WTC11 (cell line): Measurements from ENCODE around the gene ASPN. TPM values are rescaled to one million over a fixed set of nuclear protein-coding genes. Genes with fewer than 3 reads are reported as not detected.

ENCODE experiments used
- ATAC-seq: fragments of 200-7000 bp; cut with Tn5 transposase; 2 replicates; pipeline ENCODE4 v1.10.0; 2021; ENCODE audit warnings: mild to moderate bottlenecking, moderate library complexity
- CTCF ChIA-PET: fragments of 300-600 bp; sonication (Branson Sonifier 250); formaldehyde crosslinking; loops from one replicate; lab custom pipeline; 2021; ENCODE audit warnings: antibody characterized with exemption; lab: Charles Lee
- POLR2A ChIA-PET: fragments of 350-600 bp; sonication (Branson Sonifier 250); formaldehyde crosslinking; loops from one replicate; lab custom pipeline; 2021; ENCODE audit warnings: antibody characterized with exemption; lab: Charles Lee
- DNase-seq: peaks from one replicate; pipeline ENCODE4 v3.0.0; 2021; ENCODE audit warnings: low spot score
- H3K27ac Mint-ChIP-seq: 2 replicates; pipeline ENCODE4 v1.8.0; 2021; ENCODE audit warnings: mixed read lengths
- H3K27me3 Mint-ChIP-seq: 2 replicates; pipeline ENCODE4 v1.8.0; 2021; ENCODE audit warnings: low read depth, mild to moderate bottlenecking, moderate library complexity, mixed read lengths
- H3K36me3 Mint-ChIP-seq: 2 replicates; pipeline ENCODE4 v1.8.0; 2021; ENCODE audit warnings: mixed read lengths
- H3K4me1 Mint-ChIP-seq: 2 replicates; pipeline ENCODE4 v1.8.0; 2022; ENCODE audit warnings: mixed read lengths
- H3K4me3 Mint-ChIP-seq: 2 replicates; pipeline ENCODE4 v1.8.0; 2021; ENCODE audit warnings: mild to moderate bottlenecking, moderate library complexity, mixed read lengths
- H3K9me3 Mint-ChIP-seq: 2 replicates; pipeline ENCODE4 v1.8.0; 2021; ENCODE audit warnings: mixed read lengths
- ATF1 ChIP-seq: sonication (generic); formaldehyde crosslinking; IDR thresholded peaks from 2 replicates; pipeline ENCODE4 v1.8.1; 2023; ENCODE audit warnings: mild to moderate bottlenecking, moderate library complexity, missing genetic modification reagents
- CREB1 ChIP-seq: sonication (generic); formaldehyde crosslinking; IDR thresholded peaks from 2 replicates; pipeline ENCODE4 v1.8.0; 2023; ENCODE audit warnings: mild to moderate bottlenecking, missing genetic modification reagents
- CREM ChIP-seq: sonication (generic); formaldehyde crosslinking; IDR thresholded peaks from 2 replicates; pipeline ENCODE4 v1.8.1; 2022; ENCODE audit warnings: mild to moderate bottlenecking, missing genetic modification reagents, moderate library complexity
- ESRRA ChIP-seq: sonication (generic); formaldehyde crosslinking; IDR thresholded peaks from 2 replicates; pipeline ENCODE4 v1.8.1; 2022; ENCODE audit warnings: mild to moderate bottlenecking, missing genetic modification reagents, borderline replicate concordance
- GTF2I ChIP-seq: fragments of 250-450 bp; sonication (Bioruptor Pico); conservative IDR thresholded peaks from 2 replicates; pipeline ENCODE4 v1.4.0; 2021; ENCODE audit warnings: mild to moderate bottlenecking
- NR2C2 ChIP-seq: sonication (generic); formaldehyde crosslinking; IDR thresholded peaks from 2 replicates; pipeline ENCODE4 v1.8.0; 2022; ENCODE audit warnings: mild to moderate bottlenecking, missing genetic modification reagents
- NR3C1 ChIP-seq: sonication (generic); formaldehyde crosslinking; conservative IDR thresholded peaks from 2 replicates; pipeline ENCODE4 v1.8.1; 2023; ENCODE audit warnings: low read depth, mild to moderate bottlenecking, missing genetic modification reagents
- OVOL2 ChIP-seq: fragments of 250-450 bp; sonication (Bioruptor Pico); IDR thresholded peaks from 2 replicates; pipeline ENCODE4 v1.9.0; 2021; ENCODE audit warnings: mild to moderate bottlenecking, borderline replicate concordance
- PRRX2 ChIP-seq: fragments of 250-450 bp; sonication (Bioruptor Pico); IDR thresholded peaks from 2 replicates; pipeline ENCODE4 v1.8.0; 2021; ENCODE audit warnings: mild to moderate bottlenecking
- RELA ChIP-seq: sonication (generic); formaldehyde crosslinking; IDR thresholded peaks from 2 replicates; pipeline ENCODE4 v1.8.1; 2022; ENCODE audit warnings: missing genetic modification reagents, mild to moderate bottlenecking, borderline replicate concordance
- RORB ChIP-seq: fragments of 250-450 bp; sonication (Bioruptor Pico); IDR thresholded peaks from 2 replicates; pipeline ENCODE4 v1.9.0; 2021; ENCODE audit warnings: mild to moderate bottlenecking
- TEAD4 ChIP-seq: sonication (generic); formaldehyde crosslinking; IDR thresholded peaks from 2 replicates; pipeline ENCODE4 v1.8.0; 2022; ENCODE audit warnings: mild to moderate bottlenecking, missing genetic modification reagents
- TP53 ChIP-seq: sonication (generic); formaldehyde crosslinking; IDR thresholded peaks from 2 replicates; pipeline ENCODE4 v1.8.1; 2023; ENCODE audit warnings: mild to moderate bottlenecking, missing genetic modification reagents
- ZNF219 ChIP-seq: sonication (generic); formaldehyde crosslinking; IDR thresholded peaks from 2 replicates; pipeline ENCODE4 v1.8.0; 2023; ENCODE audit warnings: missing genetic modification reagents, mild to moderate bottlenecking, borderline replicate concordance
- ZNF232 ChIP-seq: sonication (generic); formaldehyde crosslinking; IDR thresholded peaks from 2 replicates; pipeline ENCODE4 v1.8.0; 2022; ENCODE audit warnings: mild to moderate bottlenecking, missing genetic modification reagents
- ZNF317 ChIP-seq: sonication (generic); formaldehyde crosslinking; IDR thresholded peaks from 2 replicates; pipeline ENCODE4 v1.8.1; 2023; ENCODE audit warnings: low read depth, mild to moderate bottlenecking, moderate library complexity, missing genetic modification reagents, borderline replicate concordance
- ZNF423 ChIP-seq: fragments of 250-450 bp; sonication (Bioruptor Pico); IDR thresholded peaks from 2 replicates; pipeline ENCODE4 v2.1.2; 2022; ENCODE audit warnings: mild to moderate bottlenecking, moderate library complexity
- total RNA-seq: library from RNA; stranded (reverse); gene quantifications from 3 replicates; pipeline ENCODE4 v1.2.3, GENCODE V29; 2021
- TF ChIP-seq, protein P1 (sequence below): fragments of 200-600 bp; IDR thresholded peaks from 2 replicates; pipeline ENCODE4 v1.8.0; 2022; ENCODE audit warnings: antibody characterized with exemption
- TF ChIP-seq, protein P2 (sequence below): sonication (generic); formaldehyde crosslinking; IDR thresholded peaks from 2 replicates; pipeline ENCODE4 v1.8.1; 2022; ENCODE audit warnings: low read depth, missing genetic modification reagents, borderline replicate concordance
- TF ChIP-seq, protein P3 (sequence below): sonication (generic); formaldehyde crosslinking; IDR thresholded peaks from 2 replicates; pipeline ENCODE4 v1.8.0; 2022; ENCODE audit warnings: mild to moderate bottlenecking, missing genetic modification reagents
- TF ChIP-seq, protein P4 (sequence below): sonication (generic); formaldehyde crosslinking; IDR thresholded peaks from 2 replicates; pipeline ENCODE4 v1.8.1; 2022; ENCODE audit warnings: low read depth, mild to moderate bottlenecking, moderate library complexity, missing genetic modification reagents, borderline replicate concordance
- TF ChIP-seq, protein P5 (sequence below): sonication (generic); formaldehyde crosslinking; IDR thresholded peaks from 2 replicates; pipeline ENCODE4 v1.8.1; 2022; ENCODE audit warnings: mild to moderate bottlenecking, moderate library complexity, missing genetic modification reagents
- TF ChIP-seq, protein P6 (sequence below): fragments of 250-450 bp; sonication (Bioruptor Pico); IDR thresholded peaks from 2 replicates; pipeline ENCODE4 v1.9.0; 2021; ENCODE audit warnings: mild to moderate bottlenecking
- TF ChIP-seq, protein P7 (sequence below): sonication (generic); formaldehyde crosslinking; IDR thresholded peaks from 2 replicates; pipeline ENCODE4 v1.8.0; 2022; ENCODE audit warnings: mild to moderate bottlenecking, missing genetic modification reagents

ASPN gene
- total RNA-seq, 1 experiment from 2014 or later: not detected

DNA sequence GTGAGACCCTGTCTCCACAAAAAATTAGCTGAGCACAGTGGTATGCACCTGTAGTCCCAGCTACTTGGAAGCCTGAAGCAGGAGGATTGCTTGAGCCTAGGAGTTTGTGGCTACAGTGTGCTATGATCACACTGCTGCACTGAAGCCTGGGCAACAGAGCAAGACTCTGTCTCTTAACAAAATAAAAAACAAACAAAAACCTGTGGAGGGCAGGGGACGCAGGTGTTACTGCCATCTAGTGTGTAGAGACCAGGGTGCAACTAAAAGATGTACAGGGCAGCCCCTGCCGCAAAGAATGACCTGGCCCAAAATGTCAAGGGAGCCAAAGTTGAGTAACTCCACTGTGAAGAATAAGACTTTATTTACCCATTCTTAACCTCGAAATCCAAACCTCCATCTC is 27.1 kb downstream of the ASPN start (continued):
- TF ChIP-seq, protein P1, sequence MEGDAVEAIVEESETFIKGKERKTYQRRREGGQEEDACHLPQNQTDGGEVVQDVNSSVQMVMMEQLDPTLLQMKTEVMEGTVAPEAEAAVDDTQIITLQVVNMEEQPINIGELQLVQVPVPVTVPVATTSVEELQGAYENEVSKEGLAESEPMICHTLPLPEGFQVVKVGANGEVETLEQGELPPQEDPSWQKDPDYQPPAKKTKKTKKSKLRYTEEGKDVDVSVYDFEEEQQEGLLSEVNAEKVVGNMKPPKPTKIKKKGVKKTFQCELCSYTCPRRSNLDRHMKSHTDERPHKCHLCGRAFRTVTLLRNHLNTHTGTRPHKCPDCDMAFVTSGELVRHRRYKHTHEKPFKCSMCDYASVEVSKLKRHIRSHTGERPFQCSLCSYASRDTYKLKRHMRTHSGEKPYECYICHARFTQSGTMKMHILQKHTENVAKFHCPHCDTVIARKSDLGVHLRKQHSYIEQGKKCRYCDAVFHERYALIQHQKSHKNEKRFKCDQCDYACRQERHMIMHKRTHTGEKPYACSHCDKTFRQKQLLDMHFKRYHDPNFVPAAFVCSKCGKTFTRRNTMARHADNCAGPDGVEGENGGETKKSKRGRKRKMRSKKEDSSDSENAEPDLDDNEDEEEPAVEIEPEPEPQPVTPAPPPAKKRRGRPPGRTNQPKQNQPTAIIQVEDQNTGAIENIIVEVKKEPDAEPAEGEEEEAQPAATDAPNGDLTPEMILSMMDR: 0 out of 2 replicates have a peak, but pooled peaks have one; percentile 41

DNA sequence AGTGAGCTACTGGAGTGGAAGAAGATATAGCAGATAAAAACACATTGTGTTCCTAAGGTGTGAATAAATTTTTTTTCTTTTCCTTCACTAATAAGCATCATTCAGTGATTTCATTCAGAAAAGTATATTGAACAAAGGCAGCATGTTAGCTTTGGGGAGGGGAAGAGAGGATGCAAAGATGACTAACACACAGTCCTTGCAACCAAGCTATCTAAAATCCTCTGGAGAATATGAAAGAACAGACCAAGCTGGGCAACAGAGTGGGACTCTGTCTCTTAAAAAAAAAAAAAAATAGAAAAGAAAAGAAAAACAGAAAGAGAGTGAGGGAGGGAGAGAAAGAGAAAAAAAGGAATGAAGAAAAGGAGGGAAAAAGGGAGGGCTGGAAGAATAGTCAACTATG is 35.8 kb downstream of the ASPN start:
- Mint-ChIP-seq H3K36me3 (0 out of 2 replicates have a peak, but pooled peaks cover 3% of the 10 kb centered on the region), H3K4me3 (no peak overlapping the region), H3K27ac (no peak overlapping the region)
- CTCF ChIA-PET: interaction anchor here (0.6 to 0.7 kb wide), 3 partner anchors 147 to 308 kb away, joined by 4 to 5 read pairs (median 4); no protein-coding TSS in a partner anchor
- POLR2A ChIA-PET: interaction anchor here (0.6 to 0.7 kb wide), 2 partner anchors 703 to 1896 kb away, joined by 4 read pairs; no protein-coding TSS in a partner anchor
- ATAC-seq: no peak
- TF ChIP-seq ZNF219 (CRISPR knock-in tag): no peak
- TF ChIP-seq ZNF232 (CRISPR knock-in tag): no peak
- TF ChIP-seq, protein P2, sequence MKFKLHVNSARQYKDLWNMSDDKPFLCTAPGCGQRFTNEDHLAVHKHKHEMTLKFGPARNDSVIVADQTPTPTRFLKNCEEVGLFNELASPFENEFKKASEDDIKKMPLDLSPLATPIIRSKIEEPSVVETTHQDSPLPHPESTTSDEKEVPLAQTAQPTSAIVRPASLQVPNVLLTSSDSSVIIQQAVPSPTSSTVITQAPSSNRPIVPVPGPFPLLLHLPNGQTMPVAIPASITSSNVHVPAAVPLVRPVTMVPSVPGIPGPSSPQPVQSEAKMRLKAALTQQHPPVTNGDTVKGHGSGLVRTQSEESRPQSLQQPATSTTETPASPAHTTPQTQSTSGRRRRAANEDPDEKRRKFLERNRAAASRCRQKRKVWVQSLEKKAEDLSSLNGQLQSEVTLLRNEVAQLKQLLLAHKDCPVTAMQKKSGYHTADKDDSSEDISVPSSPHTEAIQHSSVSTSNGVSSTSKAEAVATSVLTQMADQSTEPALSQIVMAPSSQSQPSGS: no peak
- TF ChIP-seq NR3C1 (CRISPR knock-in tag): no peak
- TF ChIP-seq, protein P3, sequence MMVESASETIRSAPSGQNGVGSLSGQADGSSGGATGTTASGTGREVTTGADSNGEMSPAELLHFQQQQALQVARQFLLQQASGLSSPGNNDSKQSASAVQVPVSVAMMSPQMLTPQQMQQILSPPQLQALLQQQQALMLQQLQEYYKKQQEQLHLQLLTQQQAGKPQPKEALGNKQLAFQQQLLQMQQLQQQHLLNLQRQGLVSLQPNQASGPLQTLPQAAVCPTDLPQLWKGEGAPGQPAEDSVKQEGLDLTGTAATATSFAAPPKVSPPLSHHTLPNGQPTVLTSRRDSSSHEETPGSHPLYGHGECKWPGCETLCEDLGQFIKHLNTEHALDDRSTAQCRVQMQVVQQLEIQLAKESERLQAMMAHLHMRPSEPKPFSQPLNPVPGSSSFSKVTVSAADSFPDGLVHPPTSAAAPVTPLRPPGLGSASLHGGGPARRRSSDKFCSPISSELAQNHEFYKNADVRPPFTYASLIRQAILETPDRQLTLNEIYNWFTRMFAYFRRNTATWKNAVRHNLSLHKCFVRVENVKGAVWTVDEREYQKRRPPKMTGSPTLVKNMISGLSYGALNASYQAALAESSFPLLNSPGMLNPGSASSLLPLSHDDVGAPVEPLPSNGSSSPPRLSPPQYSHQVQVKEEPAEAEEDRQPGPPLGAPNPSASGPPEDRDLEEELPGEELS: no peak
- TF ChIP-seq CREB1 (CRISPR knock-in tag): no peak
- TF ChIP-seq ATF1 (CRISPR knock-in tag): no peak
- TF ChIP-seq, protein P4, sequence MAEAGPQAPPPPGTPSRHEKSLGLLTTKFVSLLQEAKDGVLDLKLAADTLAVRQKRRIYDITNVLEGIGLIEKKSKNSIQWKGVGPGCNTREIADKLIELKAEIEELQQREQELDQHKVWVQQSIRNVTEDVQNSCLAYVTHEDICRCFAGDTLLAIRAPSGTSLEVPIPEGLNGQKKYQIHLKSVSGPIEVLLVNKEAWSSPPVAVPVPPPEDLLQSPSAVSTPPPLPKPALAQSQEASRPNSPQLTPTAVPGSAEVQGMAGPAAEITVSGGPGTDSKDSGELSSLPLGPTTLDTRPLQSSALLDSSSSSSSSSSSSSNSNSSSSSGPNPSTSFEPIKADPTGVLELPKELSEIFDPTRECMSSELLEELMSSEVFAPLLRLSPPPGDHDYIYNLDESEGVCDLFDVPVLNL (CRISPR knock-in tag): no peak
- TF ChIP-seq, all 79 proteins: peak for 0
- no peak for DNase-seq
- Mint-ChIP-seq H3K4me1 (peaks cover 8% of the 10 kb centered on the region), H3K27me3 (no peaks in the 10 kb centered on the region; the same call in 1 of the 2 replicates), H3K9me3 (peaks cover 8% of the 10 kb centered on the region)

DNA sequence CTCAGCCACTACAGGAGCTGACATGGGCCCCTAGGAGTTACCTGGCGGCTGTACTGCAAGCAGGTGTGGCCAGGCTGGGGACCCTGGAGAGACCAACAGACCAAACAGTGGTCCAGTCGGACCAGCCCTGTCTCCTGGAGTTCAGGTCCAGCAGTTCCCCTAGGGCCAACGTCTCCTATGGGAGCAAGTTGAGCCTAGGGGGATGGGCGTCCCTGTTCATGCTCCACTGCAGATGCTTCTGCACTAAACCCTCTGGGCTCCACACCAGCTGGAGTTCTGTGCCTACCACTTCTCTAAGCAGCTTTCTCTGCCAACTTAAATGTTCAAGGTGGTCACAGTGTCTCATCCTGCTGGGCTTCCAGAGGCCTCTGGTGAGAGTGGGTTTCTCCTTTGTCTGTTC is 37.5 kb downstream of the ASPN start:
- Mint-ChIP-seq H3K4me1 (peaks cover 8% of the 10 kb centered on the region), H3K9me3 (peaks cover 8% of the 10 kb centered on the region), H3K27ac (no peak overlapping the region), H3K4me3 (no peak overlapping the region), H3K36me3 (no peaks in the 10 kb centered on the region), H3K27me3 (no peaks in the 10 kb centered on the region; the same call in 1 of the 2 replicates)
- DNase-seq (no peak), ATAC-seq (no peak)
- POLR2A ChIA-PET: no interaction called here
- CTCF ChIA-PET: interaction anchor here (1.3 kb wide), 1 partner anchor 116 kb away, joined by 3 read pairs; no protein-coding TSS in a partner anchor
- TF ChIP-seq CREM (CRISPR knock-in tag) (no peak), PRRX2 (CRISPR knock-in tag) (no peak), ZNF423 (CRISPR knock-in tag) (no peak), GTF2I (CRISPR knock-in tag) (no peak), ESRRA (no peak), RELA (CRISPR knock-in tag) (no peak), TEAD4 (CRISPR knock-in tag) (no peak), CREB1 (CRISPR knock-in tag) (no peak), RORB (CRISPR knock-in tag) (no peak), OVOL2 (no peak), ATF1 (CRISPR knock-in tag) (no peak), ZNF317 (CRISPR knock-in tag) (no peak), ZNF232 (CRISPR knock-in tag) (no peak), TP53 (CRISPR knock-in tag) (no peak), NR2C2 (CRISPR knock-in tag) (no peak)
- TF ChIP-seq, protein P5, sequence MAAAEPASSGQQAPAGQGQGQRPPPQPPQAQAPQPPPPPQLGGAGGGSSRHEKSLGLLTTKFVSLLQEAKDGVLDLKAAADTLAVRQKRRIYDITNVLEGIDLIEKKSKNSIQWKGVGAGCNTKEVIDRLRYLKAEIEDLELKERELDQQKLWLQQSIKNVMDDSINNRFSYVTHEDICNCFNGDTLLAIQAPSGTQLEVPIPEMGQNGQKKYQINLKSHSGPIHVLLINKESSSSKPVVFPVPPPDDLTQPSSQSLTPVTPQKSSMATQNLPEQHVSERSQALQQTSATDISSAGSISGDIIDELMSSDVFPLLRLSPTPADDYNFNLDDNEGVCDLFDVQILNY: no peak
- TF ChIP-seq, protein P6, sequence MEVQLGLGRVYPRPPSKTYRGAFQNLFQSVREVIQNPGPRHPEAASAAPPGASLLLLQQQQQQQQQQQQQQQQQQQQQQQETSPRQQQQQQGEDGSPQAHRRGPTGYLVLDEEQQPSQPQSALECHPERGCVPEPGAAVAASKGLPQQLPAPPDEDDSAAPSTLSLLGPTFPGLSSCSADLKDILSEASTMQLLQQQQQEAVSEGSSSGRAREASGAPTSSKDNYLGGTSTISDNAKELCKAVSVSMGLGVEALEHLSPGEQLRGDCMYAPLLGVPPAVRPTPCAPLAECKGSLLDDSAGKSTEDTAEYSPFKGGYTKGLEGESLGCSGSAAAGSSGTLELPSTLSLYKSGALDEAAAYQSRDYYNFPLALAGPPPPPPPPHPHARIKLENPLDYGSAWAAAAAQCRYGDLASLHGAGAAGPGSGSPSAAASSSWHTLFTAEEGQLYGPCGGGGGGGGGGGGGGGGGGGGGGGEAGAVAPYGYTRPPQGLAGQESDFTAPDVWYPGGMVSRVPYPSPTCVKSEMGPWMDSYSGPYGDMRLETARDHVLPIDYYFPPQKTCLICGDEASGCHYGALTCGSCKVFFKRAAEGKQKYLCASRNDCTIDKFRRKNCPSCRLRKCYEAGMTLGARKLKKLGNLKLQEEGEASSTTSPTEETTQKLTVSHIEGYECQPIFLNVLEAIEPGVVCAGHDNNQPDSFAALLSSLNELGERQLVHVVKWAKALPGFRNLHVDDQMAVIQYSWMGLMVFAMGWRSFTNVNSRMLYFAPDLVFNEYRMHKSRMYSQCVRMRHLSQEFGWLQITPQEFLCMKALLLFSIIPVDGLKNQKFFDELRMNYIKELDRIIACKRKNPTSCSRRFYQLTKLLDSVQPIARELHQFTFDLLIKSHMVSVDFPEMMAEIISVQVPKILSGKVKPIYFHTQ (CRISPR knock-in tag): no peak
- TF ChIP-seq, protein P7, sequence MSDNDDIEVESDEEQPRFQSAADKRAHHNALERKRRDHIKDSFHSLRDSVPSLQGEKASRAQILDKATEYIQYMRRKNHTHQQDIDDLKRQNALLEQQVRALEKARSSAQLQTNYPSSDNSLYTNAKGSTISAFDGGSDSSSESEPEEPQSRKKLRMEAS (CRISPR knock-in tag): no peak
